Tibial nerve (tissue), 4 donors: ENCODE results near the gene STAT1.

Source experiments
- CTCF ChIP-seq, 5 experiments: fragments of 200-600 bp in 3 of 5; fragments of 450-650 bp in 2 of 5; sonication (generic) in 3 of 5; IDR thresholded peaks; one replicate each; pipeline ENCODE4 v1.5.1; 2016 to 2019; ENCODE audit warnings: antibody characterized with exemption in 5 of 5, mild to moderate bottlenecking in 3 of 5, moderate library complexity in 2 of 5
- EP300 ChIP-seq, 2 donors: sonication (generic); formaldehyde crosslinking; IDR thresholded peaks; one replicate each; pipeline ENCODE4 v1.6.1; 2017; ENCODE audit warnings: antibody characterized with exemption in 2 of 2, mild to moderate bottlenecking in 1 of 2
- POLR2A ChIP-seq, 2 donors: fragments of 450-650 bp; IDR thresholded peaks; one replicate each; pipeline ENCODE4 v1.6.1; 2017; ENCODE audit warnings: antibody characterized with exemption in 2 of 2, mild to moderate bottlenecking in 2 of 2, moderate library complexity in 2 of 2

- TF ChIP-seq CTCF (IDR thresholded peaks at IDR 0.05) = no peak
- no peak for TF ChIP-seq EP300 (IDR thresholded peaks at IDR 0.05)
- TF ChIP-seq POLR2A (IDR thresholded peaks at IDR 0.05) = no peak
Observed at GRCh38 chr2:191056228-191056627, 42.3 kb upstream of the STAT1 start.
